ENCODE measurements around the gene ROBO1.
"Not testable (repeated sequence)": the region's sequence is repeated elsewhere in the genome, so short reads cannot be mapped to it uniquely, and the experiment has no call there.

Gene ROBO1

DNA sequence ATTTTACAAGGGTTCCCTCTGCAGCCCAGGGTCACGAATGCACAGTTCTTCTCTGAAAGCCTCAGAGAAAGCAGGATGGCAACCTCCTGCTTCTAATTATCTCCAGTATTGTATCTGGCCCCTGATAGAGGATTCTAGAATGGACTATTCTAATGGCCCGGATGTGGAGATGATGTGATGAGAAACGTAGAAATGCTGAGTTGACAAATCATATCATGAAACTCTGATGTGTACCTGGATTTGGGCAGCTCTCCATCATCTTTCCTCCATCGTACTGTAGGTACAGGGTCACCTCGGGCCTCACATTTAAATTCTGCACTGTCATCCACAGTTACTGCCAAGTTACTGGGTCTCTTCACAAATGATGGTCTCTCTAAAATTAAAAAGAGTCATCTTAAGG lies 1050.8 kb downstream of the ROBO1 start:
- DNase-seq: no peak

DNA sequence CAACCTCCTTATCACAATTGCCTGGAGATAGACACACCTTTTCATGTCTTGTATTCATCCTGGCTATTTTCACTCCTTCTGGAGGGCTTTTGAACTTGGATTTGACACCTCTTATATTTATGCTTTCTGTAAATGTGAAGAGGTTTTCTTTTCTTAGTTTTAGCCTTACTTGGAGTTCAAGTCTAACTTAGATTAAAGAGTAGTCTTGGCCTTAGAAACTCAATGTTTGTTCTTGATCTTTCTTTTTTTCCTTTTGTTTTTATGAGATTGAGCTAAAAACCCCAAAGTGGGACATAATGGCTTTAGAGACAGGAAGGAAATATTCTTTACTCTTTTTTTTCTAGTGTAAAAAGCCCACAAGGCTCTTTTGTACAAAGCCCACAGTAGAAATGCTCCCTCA lies 1054.9 kb downstream of the ROBO1 start:
- no peak for DNase-seq

DNA sequence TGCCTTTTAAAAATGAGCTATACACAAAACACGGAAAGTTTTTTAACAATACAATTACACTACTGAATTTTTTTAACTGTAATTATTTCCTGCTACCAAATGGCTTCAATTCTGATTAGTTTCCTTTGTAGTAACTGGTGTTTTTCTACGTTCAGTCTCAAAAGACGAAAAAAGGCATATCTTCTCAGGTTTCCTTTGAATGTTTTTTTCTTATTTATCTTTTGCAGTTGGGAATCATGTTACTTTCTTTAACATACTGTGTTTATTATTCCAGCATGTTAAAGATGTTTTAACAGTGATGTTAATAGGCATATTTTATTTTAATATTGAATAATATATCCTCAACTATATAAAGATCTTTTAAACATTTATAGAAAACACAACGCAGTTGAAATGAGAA lies 1055.5 kb downstream of the ROBO1 start:
- no peak for DNase-seq

DNA sequence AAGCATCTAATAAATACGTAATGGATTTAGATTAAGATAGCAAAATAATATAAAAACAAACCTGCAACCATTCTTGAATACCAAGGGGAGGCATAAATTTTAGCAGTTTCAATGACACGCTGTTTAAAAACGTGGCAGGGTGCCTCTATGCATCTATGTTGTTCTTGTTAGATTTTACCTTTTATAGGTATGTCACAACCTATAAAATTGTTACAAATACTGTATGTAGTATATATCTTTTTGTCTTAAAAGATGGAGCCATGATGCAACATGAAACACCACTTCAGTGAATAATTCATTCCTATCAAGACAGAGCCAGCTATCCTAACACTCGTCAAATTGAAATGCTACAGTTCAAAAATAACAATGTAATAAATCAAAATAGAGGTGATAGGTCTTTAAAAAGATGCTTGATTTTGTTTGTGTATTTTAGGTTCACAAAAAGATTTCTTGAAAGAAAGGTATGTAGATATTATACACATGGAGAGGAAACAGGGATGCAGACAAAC lies 1059.2 kb downstream of the ROBO1 start:
- DNase-seq: no peak

DNA sequence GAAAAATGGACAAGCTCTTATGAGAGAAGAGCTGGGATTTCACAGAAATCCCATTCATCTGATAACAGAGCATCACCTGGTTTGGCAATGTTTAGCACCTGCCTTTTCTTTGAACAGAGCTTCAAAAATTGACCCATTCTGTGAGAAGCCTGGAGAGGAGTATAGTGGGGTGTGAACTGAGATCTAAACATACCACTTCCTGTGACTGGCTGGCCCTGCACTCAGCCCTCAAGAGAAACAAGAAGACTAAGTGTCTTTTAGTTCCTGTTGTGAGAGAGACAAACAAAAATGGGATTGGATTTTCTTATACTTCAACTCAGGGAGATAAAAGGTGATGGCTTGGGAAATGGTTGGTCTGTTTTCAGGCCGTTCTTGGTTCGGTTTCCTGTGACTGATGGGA lies 1060.2 kb downstream of the ROBO1 start:
- DNase-seq: no peak

DNA sequence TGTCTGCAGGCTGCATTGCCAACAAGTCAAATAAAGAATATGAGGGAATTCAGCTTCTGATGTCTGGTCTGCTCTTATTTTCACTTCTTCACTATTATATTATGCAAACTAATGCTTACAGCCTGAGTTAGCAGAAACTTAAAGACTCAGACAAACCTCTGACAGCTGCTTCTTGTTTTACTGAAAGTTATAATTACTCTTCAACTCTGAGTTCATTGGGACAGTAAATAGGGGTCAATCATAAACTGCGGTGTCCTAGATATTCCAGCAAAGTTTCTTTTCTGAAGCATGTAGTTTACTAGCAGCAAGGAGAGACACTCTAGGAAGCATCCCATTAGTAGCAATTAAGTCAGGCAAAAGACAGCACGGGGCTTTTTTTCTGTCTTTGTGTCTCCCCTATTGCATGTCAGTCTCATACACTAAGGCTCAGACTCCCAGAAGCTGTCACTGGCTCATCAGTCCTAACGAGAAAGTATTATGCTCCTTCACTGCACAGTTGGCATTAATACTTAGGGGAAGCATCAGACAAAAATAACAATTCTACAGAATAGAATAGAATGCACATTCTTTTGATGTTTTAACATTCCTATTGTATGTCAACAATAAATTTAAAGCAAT lies 1060.8 kb downstream of the ROBO1 start:
- no peak for DNase-seq

DNA sequence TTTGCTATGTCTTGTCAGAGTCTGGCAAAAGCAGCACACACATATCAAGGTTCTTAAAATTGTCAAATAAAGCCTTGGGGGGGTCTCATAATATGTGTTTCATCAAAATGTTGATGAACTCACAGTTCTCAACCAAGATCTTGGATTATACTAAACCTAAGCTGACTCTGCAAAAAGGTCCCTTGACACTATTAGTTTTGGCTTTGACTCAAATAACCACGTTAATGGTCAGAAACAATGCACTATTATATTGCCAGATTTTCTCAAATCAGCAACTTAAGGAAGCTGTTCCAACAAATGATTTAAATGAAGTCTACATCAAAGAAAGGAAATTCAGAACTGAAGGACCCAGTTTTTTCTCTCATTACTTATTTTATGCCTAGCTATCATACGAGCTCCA lies 1063.9 kb downstream of the ROBO1 start:
- no peak for DNase-seq

DNA sequence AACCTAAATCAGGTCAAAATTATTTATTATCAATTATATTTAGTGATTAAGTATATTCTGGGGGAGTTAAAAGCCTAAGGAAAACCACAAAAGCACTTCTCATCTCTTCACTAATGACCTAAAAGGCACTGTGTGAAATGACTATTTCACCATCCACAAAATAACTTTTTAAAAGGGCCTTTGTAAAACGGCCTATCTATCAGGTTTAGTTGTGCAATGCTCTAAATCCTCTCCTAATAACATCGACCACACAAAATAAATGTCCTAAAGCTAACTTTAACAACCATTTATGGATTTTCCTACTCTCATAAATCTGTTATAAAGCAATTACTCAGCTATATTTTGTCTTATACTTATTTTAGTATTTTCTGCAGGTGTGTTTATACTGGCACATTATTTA lies 1066.3 kb downstream of the ROBO1 start:
- DNase-seq: no peak

DNA sequence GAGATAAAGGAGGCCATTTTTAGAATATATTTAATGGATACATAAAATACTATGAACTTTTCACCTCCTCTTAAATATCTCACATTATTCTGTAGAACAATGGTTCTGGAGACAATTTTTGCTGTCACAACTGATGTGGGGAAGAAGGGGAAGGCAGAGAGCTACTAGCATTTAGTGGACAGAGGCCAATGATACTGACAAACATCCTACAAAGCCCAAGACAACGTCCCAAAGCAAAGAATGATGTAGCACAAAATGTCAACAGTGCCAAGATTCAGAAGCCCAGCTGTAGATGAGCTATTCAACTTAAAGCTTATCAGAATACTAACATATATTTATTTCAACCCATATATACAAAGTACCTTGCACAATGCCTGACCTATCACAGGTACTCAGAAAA lies 1069.4 kb downstream of the ROBO1 start:
- DNase-seq: no peak

DNA sequence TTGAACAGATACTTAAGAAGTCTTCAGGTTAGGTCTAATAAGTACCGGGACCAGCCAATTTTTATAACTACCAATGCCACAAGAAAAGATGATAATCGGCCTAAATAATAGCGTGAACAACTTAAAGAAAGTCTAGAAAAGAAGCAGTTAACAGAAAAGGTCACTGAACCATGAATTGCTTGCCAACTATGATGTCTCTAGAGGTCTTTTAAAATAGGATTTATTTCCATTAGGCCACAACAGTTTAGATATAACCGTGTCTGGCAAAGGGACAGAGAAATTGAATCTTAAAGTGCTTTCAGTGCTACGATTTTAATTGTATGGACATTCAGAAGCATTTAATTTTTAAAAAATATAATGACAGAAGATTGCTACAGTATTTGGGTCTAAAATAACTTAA lies 1070.4 kb downstream of the ROBO1 start:
- DNase-seq: no peak

DNA sequence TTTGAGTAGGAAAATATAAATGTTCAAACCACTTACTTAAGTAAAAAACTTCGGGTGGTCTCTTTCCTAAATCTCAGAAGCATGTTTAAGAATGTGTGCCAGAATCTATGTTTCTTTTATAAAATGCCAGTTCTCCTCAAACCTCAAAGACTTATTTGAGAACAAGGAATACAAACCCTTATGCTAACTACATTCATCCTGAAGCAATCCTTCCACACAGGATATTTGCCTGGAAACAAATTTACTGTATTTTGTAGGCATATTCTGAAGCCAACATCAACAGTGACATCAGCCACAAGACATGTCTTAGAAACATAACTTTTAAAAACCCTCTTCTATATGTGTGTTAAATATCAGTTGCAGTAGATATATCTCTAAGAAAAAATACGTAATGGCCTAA lies 1077.0 kb downstream of the ROBO1 start:
- DNase-seq: no peak

DNA sequence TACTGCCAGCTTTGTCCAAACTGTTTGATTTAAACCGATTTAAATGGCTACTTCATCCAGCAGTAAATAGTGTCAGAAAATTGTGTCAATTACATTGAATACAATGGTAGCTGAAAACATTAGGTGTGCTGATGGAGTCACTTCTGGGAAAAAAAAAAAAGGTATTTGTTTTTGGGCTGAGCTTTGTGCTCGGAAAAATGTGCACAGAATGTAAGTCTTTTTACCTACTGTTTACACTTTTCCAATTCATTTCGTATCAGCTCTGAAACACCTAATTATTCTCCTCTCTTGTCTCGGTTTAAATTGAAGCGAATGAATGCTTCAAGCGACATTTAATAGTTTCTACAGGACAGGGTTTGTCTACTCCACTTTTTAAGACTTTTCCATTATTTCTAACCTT lies 1078.4 kb downstream of the ROBO1 start:
- DNase-seq: peak; percentile 93

DNA sequence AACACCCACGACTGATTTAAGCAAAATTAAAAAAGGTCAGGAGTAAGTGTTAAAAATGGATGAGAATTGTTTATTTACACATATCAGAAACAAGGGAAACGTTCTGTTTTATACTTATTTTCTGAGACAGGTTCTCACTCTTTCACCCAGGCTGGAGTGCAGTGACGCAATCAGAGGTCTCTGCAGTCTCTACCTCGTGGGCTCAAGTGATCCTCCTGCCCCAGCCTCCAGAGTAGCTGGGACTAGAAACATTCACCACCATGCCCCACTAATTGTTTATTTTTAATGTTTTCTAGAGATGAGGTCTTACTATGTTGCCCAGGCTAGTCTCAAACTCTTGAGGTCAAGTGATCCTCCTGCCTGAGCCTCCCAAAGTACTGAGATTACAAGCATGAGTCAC lies 1080.3 kb downstream of the ROBO1 start:
- DNase-seq: no peak

DNA sequence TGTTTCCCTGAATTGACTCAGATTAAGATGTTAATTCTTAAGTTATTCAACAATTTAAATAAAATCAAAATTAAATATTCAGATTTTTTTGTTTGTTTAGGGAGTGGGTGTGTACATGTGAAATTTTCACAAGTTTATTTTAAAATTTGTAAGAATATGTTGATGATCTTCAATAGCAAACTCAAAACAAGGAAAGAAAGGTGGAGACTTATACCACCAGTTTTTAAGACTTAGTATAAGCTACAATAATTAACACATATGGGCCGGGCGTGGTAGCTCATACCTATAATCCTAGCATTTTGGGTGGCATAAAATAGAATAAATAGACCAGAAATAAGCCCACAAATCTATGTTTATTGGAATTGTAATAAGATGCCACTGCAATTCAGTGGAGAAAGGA lies 1084.5 kb downstream of the ROBO1 start:
- DNase-seq: no peak

DNA sequence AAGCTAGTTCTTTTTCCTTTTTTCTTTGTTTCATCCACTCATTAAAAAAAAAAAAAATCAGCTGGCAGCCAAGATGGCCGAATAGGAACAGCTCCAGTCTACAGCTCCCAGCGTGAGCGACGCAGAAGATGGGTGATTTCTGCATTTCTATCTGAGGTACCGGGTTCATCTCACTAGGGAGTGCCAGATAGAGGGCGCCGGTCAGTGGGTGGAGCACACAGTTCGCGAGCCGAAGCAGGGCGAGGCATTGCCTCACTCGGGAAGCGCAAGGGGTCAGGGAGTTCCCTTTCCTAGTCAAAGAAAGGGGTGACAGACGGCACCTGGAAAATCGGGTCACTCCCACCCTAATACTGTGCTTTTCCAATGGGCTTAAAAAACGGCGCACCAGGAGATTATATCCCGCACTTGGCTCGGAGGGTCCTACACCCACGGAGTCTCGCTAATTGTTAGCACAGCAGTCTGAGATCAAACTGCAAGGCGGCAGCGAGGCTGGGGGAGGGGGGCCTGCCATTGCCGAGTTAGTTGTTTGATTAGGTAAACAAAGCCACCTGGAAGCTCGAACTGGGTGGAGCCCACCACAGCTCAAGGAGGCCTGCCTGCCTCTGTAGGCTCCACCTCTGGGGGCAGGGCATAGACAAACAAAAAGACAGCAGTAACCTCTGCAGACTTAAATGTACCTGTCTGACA lies 1092.5 kb downstream of the ROBO1 start:
- not testable (repeated sequence) for DNase-seq

DNA sequence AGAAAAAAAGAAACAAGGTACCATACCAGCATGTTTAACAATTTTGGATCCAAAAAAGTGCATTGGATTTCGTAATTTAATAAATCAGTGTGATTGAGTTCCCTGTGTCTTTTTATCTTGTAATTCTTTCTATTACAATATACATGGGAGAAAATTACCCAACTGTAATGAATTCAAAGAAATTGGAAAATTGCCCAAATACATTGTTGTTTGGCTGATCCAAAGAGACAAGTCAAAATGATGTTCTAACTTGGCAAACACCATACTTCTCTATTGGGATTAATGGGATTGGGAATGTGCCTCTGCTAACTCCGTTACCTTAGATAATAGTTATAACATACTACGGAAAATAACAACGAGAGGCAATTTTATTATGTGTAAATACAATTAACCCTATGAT lies 1097.1 kb downstream of the ROBO1 start:
- peak; percentile 40 for DNase-seq

DNA sequence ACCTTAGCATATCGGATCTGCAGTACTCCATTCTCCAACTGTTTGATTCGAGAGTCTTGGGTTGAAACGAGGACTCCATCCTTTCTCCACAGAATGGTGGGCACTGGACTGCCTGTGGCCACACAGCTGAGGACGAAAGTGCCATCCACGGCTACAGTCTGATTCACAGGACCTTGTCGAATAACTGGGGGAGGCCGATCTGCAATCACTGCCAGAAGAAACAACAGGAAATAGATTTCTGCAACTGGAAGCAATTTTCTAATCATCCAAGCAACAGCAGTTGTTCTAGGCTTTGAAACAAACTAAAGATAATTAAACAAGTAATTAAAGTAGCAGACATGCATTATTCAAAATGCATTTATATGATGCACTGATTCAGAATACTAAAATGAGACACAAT lies 1097.7 kb downstream of the ROBO1 start:
- no peak for DNase-seq

DNA sequence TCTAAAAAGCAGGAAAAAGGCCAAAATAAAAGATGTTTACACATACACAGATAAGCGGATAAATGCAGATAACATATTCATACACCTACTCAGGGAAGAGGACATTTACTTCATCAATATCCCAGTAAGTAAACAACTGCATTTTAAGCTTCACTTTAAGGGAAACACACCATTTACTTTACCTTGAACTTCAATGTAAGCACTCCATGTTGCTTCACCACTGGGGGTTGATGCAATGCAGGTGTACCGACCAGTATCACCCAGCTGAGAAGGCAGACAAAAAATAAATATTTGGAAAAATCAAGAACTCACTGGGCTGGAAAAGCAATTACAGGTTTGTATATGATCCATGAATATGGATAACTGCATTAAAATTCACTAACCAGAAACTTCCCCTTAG lies 1099.5 kb downstream of the ROBO1 start:
- DNase-seq: peak; percentile 39

DNA sequence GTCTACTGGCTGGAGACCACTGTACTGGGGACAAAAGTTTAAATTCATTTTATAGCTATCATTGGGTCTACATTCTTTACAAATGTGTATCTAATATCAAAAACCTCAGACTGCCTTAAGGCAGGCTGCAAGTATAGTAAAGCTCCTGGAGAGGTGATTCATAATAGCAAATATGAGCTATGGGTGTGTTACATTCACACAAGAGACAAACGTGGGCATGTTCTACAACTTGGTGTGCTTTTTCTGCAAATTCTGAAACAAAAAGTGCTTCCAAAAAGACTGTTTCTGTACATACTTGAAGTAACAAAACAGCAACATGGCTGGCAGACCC lies 1101.4 kb downstream of the ROBO1 start:
- no peak for DNase-seq

DNA sequence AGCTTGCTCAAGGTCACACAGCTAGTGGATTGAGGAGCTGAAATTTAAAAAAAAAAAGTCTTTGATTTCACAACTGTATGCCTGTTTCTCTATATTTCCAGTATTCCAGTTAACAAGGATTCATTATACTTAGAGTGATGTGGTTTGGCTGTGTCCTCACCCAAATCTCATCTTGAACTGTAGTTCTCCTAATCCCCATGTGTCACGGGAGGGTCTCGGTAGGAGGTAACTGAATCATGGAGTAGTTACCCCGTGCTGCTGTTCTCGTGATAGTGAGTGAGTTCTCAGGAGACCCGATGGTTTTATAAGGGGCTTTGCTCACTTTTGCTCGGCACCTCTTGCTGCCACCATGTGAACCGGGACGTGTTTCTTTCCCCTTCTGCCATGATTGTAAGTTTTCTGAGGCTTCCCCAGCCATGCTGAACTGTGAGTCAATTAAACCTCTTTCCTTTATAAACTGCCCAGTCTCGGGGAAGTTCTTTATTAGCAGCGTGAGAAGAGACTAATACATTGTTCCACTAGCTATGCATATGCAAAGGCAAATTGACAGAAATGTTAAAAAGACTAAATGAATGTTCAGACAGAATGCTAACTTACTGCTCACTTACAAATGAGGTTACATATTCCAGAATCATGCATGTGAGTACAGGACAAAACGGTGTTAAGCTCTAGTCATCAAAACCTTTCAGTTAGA lies 1101.9 kb downstream of the ROBO1 start:
- no peak for DNase-seq

DNA sequence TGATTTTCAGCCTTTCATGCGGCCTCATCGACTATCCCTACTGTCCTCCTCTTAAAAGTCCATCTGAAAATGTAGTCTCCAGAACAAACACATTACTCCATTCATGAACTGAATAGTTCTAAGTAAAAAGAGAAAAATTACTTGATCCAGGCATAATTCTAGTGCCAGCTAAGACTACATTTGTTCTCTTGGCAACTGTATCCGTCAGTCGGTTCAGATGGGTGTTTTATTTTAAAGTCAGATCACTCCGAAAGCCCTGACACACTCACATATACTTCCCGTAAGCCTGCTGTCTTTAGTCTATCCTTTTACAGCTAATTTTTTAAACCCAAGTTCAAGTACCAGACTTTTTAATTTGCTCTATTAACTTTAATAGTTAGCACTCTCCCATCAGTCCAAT lies 1102.7 kb downstream of the ROBO1 start:
- no peak for DNase-seq

DNA sequence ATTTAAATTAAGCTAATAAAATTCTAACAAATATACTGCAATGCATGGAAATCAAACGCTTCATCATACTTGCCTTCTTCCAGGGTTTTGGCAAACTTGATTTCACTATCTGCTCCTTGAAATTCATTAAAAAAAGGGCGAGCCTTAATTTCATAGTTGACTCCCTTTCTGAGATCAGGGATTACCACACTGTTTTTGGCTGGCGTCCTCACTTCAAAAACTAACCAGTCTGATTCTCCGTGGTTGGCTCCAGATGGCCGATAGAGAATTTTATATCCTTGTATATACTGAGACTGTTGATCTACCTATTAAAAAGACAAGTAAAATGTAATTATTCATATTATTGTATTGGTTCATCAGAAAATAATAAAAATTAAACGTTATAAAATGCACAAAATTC lies 1106.8 kb downstream of the ROBO1 start:
- DNase-seq: no peak

DNA sequence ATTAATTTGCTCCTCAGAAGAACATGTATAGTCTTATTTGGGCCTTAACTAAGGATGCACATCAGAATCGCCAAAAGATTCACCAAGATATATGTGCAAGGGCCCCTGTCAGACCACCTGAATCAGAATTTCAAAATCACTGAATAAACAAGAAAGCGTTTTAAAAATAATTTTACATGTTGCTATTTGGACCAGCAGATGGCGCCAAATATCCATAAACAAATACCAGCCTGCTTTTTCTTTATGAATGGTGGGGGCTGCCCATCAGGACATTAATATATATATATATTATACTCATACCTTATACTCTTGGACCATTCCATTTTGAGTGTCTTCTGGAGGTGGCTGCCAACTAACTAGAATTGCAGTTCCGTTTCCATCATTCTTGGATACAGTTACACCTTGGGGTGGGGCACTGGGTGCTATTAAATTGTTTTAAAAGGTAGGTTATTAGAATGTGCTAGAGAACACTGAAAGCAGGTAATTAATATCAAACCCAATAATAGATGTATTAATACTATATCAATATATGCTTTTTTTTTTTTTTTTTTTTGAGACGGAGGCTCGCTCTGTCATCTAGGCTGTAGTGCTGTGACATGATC lies 1108.3 kb downstream of the ROBO1 start:
- DNase-seq: peak; percentile 21

DNA sequence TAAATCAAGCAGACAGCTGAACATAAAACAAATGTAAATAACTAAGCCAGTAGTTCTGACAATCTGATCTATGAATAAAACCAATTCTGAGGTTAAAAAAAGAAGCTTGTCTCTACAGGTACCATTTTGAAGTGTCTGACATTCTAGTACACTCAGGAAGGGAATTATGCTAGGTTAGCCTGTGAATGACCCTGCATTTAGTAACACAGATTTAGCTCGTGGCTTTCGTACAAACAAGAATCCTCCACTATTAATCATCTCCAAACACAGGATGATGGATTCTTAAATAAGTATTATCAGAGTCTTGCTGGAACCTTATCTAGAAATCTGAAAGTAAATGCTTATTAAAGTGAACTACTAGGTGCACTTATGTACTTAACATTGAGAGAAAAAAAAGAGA lies 1120.1 kb downstream of the ROBO1 start:
- no peak for DNase-seq

All from NCI-H1105 treated with DMSO at 0.1 percent for 48 hours (cell line).